Fibroblast of peridontal ligament (primary cell): Measurements from ENCODE around the gene OR4B1.
"Not testable (repeated sequence)": the region's sequence is repeated elsewhere in the genome, so short reads cannot be mapped to it uniquely, and the experiment has no call there.

Experiments used
- DNase-seq: peaks from one replicate; pipeline ENCODE4 v3.0.0-alpha.2; 2010; ENCODE audit errors: extremely low read depth

Gene OR4B1

GRCh38 chr11:48216510-48216909 is at the start of gene OR4B1:
OR4B1 (plus strand) TSS chr11:48216810; CDS start chr11:48216810, 0 bp downstream.
- DNase-seq, result no peak

- DNase-seq, result peak; percentile 54
These were observed 49.2 kb upstream of the OR4B1 start for GRCh38 chr11:48167380-48167779.

- no peak for DNase-seq
These were observed 47.8 kb upstream of the OR4B1 start for GRCh38 chr11:48168815-48169214.

GRCh38 chr11:48169259-48169658 is 47.4 kb upstream of the OR4B1 start:
- no peak for DNase-seq

- DNase-seq, result peak; percentile 54
These were observed 46.9 kb upstream of the OR4B1 start for GRCh38 chr11:48169717-48170116.

- peak; percentile 89 for DNase-seq
These were observed 46.1 kb upstream of the OR4B1 start for GRCh38 chr11:48170241-48171233.

GRCh38 chr11:48172818-48173609 is 43.6 kb upstream of the OR4B1 start:
- DNase-seq, result peak; percentile 78

- no peak for DNase-seq
These were observed 38.9 kb upstream of the OR4B1 start for GRCh38 chr11:48177661-48178060.

- DNase-seq, result no peak
These were observed 36.0 kb upstream of the OR4B1 start for GRCh38 chr11:48180627-48181026.

GRCh38 chr11:48182860-48183526 is 33.6 kb upstream of the OR4B1 start:
- no peak for DNase-seq

GRCh38 chr11:48184452-48184851 is 32.2 kb upstream of the OR4B1 start:
- DNase-seq, result no peak

GRCh38 chr11:48190906-48191654 is 25.5 kb upstream of the OR4B1 start:
- DNase-seq, result not testable (repeated sequence)

- DNase-seq, result peak; percentile 85
These were observed 22.7 kb upstream of the OR4B1 start for GRCh38 chr11:48193876-48194275.

GRCh38 chr11:48207881-48208280 is 8.7 kb upstream of the OR4B1 start:
- DNase-seq, result no peak

GRCh38 chr11:48210052-48210451 is 6.6 kb upstream of the OR4B1 start:
- DNase-seq, result peak; percentile 29

- no peak for DNase-seq
These were observed 12.2 kb downstream of the OR4B1 start for GRCh38 chr11:48228761-48229160.

GRCh38 chr11:48230057-48230456 is 13.4 kb downstream of the OR4B1 start:
- not testable (repeated sequence) for DNase-seq

- no peak for DNase-seq
These were observed 21.1 kb downstream of the OR4B1 start for GRCh38 chr11:48237727-48238126.

- no peak for DNase-seq
These were observed 25.9 kb downstream of the OR4B1 start for GRCh38 chr11:48242501-48242900.

- no peak for DNase-seq
These were observed 28.2 kb downstream of the OR4B1 start, which contains the start of gene OR4X2 for GRCh38 chr11:48244804-48245203. OR4X2 (plus strand) TSS chr11:48245104; CDS start chr11:48245104, 0 bp downstream.

GRCh38 chr11:48248902-48249301 is 32.3 kb downstream of the OR4B1 start:
- no peak for DNase-seq
